ENCODE data around the gene PPP3R2. TPM values are rescaled to one million over a fixed set of nuclear protein-coding genes. Genes with fewer than 3 reads are reported as not detected.

Gene PPP3R2
- total and polyA plus RNA-seq, 2 donors (not counting 3 experiments of a cell fraction or from before 2014, with no cell fraction given), result not detected

DNA sequence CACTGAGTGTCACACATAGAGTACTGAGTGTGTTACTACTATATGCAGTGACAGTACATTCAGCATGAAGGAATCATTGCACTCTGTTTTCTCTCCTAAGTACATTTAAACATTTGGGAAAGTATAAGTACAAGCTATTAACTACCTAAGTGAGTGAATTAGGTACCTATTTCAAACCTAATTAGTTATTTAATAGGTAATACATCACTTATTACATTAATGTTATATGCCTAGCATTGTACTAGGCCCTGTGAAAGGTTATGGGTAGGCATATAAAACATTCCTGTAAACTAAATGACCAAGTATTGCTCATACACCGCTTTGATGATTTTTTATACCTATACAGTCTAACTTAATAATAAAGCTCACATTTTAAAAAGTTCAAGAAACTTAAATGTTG lies 25.7 kb upstream of the PPP3R2 start:
- ChIA-PET POLR2A (no interaction called here), CTCF (no interaction called here)
- FAIRE-seq, result no peak
- intact Hi-C loops (cut with micrococcal nuclease), result no loop called here
- no peaks in the 10 kb centered on the region for H3K36me3 ChIP-seq (ENCODE audit: control insufficient read depth in 2 of 2, extremely low read depth in 1 of 2, insufficient read depth in 2 of 2, low read length in 2 of 2)
- no peak overlapping the region for H2AFZ ChIP-seq (ENCODE audit: low read depth, low read length)
- H3K4me3 ChIP-seq (replicated peaks in 1 of 3; ENCODE audit: insufficient read depth in 1 of 3, low read depth in 1 of 3, low read length in 3 of 3), result no peak overlapping the region
- no peak for DNase-seq (ENCODE audit: low read depth, low spot score)
- H4K20me1 ChIP-seq (replicated peaks; ENCODE audit: control insufficient read depth, extremely low read depth, insufficient read depth, low read length), result no peaks in the 10 kb centered on the region
- TF ChIP-seq, protein P1, sequence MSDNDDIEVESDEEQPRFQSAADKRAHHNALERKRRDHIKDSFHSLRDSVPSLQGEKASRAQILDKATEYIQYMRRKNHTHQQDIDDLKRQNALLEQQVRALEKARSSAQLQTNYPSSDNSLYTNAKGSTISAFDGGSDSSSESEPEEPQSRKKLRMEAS (IDR thresholded peaks at IDR 0.05; ENCODE audit: insufficient read depth, insufficient read length), result no peak
- no peak for TF ChIP-seq JUN (IDR thresholded peaks at IDR 0.05; ENCODE audit: borderline replicate concordance, insufficient read depth, insufficient read length, low read depth)
- TF ChIP-seq MYC (IDR thresholded peaks at IDR 0.05; ENCODE audit: low read depth, low read length), result no peak
- no peak for TF ChIP-seq GATA2 (IDR thresholded peaks at IDR 0.05; ENCODE audit: insufficient read depth, insufficient read length, low read depth, low read length)
- no peak for TF ChIP-seq POLR2A (IDR thresholded peaks at IDR 0.05; ENCODE audit: low read depth, low read length)
- TF ChIP-seq FOS (IDR thresholded peaks at IDR 0.05; ENCODE audit: borderline replicate concordance, insufficient read depth, low read length), result no peak
- TF ChIP-seq POLR2AphosphoS5 (IDR thresholded peaks at IDR 0.05; ENCODE audit: insufficient read depth, low read depth, low read length), result no peak
- TF ChIP-seq, protein P2, sequence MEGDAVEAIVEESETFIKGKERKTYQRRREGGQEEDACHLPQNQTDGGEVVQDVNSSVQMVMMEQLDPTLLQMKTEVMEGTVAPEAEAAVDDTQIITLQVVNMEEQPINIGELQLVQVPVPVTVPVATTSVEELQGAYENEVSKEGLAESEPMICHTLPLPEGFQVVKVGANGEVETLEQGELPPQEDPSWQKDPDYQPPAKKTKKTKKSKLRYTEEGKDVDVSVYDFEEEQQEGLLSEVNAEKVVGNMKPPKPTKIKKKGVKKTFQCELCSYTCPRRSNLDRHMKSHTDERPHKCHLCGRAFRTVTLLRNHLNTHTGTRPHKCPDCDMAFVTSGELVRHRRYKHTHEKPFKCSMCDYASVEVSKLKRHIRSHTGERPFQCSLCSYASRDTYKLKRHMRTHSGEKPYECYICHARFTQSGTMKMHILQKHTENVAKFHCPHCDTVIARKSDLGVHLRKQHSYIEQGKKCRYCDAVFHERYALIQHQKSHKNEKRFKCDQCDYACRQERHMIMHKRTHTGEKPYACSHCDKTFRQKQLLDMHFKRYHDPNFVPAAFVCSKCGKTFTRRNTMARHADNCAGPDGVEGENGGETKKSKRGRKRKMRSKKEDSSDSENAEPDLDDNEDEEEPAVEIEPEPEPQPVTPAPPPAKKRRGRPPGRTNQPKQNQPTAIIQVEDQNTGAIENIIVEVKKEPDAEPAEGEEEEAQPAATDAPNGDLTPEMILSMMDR (IDR thresholded peaks at IDR 0.05; ENCODE audit: extremely low read depth in 1 of 2, insufficient read depth in 1 of 2, low read depth in 1 of 2, low read length in 2 of 2), result no peak
- no peak for TF ChIP-seq EZH2 (IDR thresholded peaks at IDR 0.05; ENCODE audit: borderline replicate concordance, low read depth, low read length, severe bottlenecking)
- H3K79me2 ChIP-seq (ENCODE audit: control insufficient read depth, insufficient read depth, low read length), result no peaks in the 10 kb centered on the region
- no TSS peak for BruUV-seq (replicated peaks)
- dilution Hi-C loops (cut with MboI; ENCODE audit: extremely low pct_ligation_motif_present, low sequenced_read_pairs), result no loop called here
- no peaks in the 10 kb centered on the region for H3K9me3 ChIP-seq (replicated peaks; ENCODE audit: control insufficient read depth, insufficient read depth, low read length)
- H3K27ac ChIP-seq (ENCODE audit: insufficient read depth, low read depth, low read length), result no peak overlapping the region
- no peaks in the 10 kb centered on the region for H3K27me3 ChIP-seq (ENCODE audit: control insufficient read depth in 2 of 2, insufficient read depth in 2 of 2, low read length in 2 of 2)
- H3K4me1 ChIP-seq (ENCODE audit: control insufficient read depth, extremely low read depth, insufficient read depth, low read length), result no peaks in the 10 kb centered on the region
- H3K4me2 ChIP-seq (ENCODE audit: insufficient read depth, low read length), result no peak overlapping the region
- no peaks in the 10 kb centered on the region for H3K9me1 ChIP-seq (replicated peaks; ENCODE audit: control insufficient read depth, extremely low read depth, insufficient read depth, low read length)
- H3K9ac ChIP-seq (replicated peaks; ENCODE audit: extremely low read depth, insufficient read depth, low read length), result no peak overlapping the region
